ENCODE measurements around the gene CELA1. TPM values are rescaled to one million over a fixed set of nuclear protein-coding genes. Genes with fewer than 3 reads are reported as not detected.

CELA1 gene
- total RNA-seq, 1 experiment from 2014 or later: not detected

DNA sequence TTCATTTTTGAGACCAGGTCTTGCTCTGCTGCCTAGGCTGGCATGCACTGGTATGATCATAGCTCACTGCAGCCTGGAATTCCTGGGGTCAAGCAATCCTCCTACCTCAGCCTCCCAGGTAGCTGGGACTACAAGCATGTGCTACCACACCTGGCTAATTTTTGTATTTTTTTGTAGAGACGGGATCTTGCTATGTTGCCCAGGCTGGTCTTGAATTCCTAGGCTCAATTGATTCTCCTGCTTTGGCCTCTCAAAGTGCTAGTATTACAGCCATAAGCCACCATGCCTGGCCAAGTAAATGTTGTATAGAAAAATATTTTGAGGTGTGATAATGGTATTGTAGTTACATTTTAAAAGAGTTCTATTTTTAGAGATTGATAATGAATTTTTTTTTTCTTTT is 35.1 kb downstream of the CELA1 start:
- Mint-ChIP-seq H3K27ac (no peak overlapping the region), H3K36me3 (ENCODE audit: insufficient read depth in 1 of 3, low read depth in 3 of 3) (no peaks in the 10 kb centered on the region), H3K4me3 (no peak overlapping the region), H3K27me3 (ENCODE audit: low read depth) (no peaks in the 10 kb centered on the region), H3K4me1 (peaks cover 0 to 5% of the 10 kb centered on the region in 2 experiments; a peak in 2 of 4 replicates), H3K9me3 (no peaks in the 10 kb centered on the region)
- no peaks in the 10 kb centered on the region for H3K4me1 ChIP-seq (ENCODE audit: insufficient read depth, low read length)
- no peak overlapping the region for H2BK120ac ChIP-seq (ENCODE audit: low read depth, low read length, poor library complexity, severe bottlenecking)
- DNase-seq: no peak
- no peak overlapping the region for H3K4me2 ChIP-seq (ENCODE audit: insufficient read depth, insufficient read length, low read length)
- H3K27ac ChIP-seq (ENCODE audit: insufficient read length, low read depth, low read length): no peak overlapping the region
- H4K8ac ChIP-seq (replicated peaks; ENCODE audit: insufficient read length, low read depth, low read length): no peak overlapping the region
- no peaks in the 10 kb centered on the region for H3K9me3 ChIP-seq (ENCODE audit: control insufficient read depth, low read depth, low read length)
- no peak overlapping the region for H4K91ac ChIP-seq (ENCODE audit: insufficient read length, low read depth, low read length)
- H3K23me2 ChIP-seq (ENCODE audit: insufficient read length, low read depth, low read length, poor library complexity, severe bottlenecking): no peaks in the 10 kb centered on the region
- no peak overlapping the region for H2AK5ac ChIP-seq (ENCODE audit: insufficient read length, low read length)
- no peak overlapping the region for H3K4ac ChIP-seq (ENCODE audit: low read depth, low read length)
- TF ChIP-seq CTCF (conservative IDR thresholded peaks at IDR 0.05): no peak
- H2AFZ ChIP-seq (ENCODE audit: low read length): no peak overlapping the region
- H3K23ac ChIP-seq (ENCODE audit: insufficient read length, low read depth, low read length): no peak overlapping the region
- H2BK15ac ChIP-seq (ENCODE audit: low read depth, low read length): no peak overlapping the region
- no peak overlapping the region for H3T11ph ChIP-seq (ENCODE audit: low read length)
- H2BK20ac ChIP-seq (ENCODE audit: low read depth, low read length, poor library complexity, severe bottlenecking): no peak overlapping the region
- no peak overlapping the region for H4K5ac ChIP-seq (ENCODE audit: insufficient read length, low read depth, low read length)
- WGBS (ENCODE audit: extremely low coverage, insufficient read length, low lambda C conversion rate): no CpG with 5 or more reads among the region's 1 CpG
- H3K27me3 ChIP-seq (ENCODE audit: insufficient read depth, low read length): no peaks in the 10 kb centered on the region
- no peak overlapping the region for H3K9ac ChIP-seq (ENCODE audit: extremely low read depth, insufficient read length, low read length)
- no peaks in the 10 kb centered on the region for H4K20me1 ChIP-seq (ENCODE audit: control insufficient read depth, insufficient read depth, insufficient read length)
- H2BK5ac ChIP-seq (ENCODE audit: insufficient read length, low read length): no peak overlapping the region
- H3K14ac ChIP-seq (ENCODE audit: insufficient read depth, low read length): no peak overlapping the region
- no peaks in the 10 kb centered on the region for H3K79me2 ChIP-seq (ENCODE audit: insufficient read depth, low read length)
- H2BK12ac ChIP-seq (ENCODE audit: insufficient read length, low read depth, low read length): no peak overlapping the region
- no peaks in the 10 kb centered on the region for H3K79me1 ChIP-seq (ENCODE audit: insufficient read depth, low read depth, low read length, poor library complexity, severe bottlenecking)
- H3K56ac ChIP-seq (ENCODE audit: insufficient read length, low read depth, low read length): no peak overlapping the region
- no peak overlapping the region for H3K18ac ChIP-seq (ENCODE audit: insufficient read length, low read depth, low read length)

Data from H9 (cell line).